ENCODE results near the gene DFFB.

Gene DFFB

DNA sequence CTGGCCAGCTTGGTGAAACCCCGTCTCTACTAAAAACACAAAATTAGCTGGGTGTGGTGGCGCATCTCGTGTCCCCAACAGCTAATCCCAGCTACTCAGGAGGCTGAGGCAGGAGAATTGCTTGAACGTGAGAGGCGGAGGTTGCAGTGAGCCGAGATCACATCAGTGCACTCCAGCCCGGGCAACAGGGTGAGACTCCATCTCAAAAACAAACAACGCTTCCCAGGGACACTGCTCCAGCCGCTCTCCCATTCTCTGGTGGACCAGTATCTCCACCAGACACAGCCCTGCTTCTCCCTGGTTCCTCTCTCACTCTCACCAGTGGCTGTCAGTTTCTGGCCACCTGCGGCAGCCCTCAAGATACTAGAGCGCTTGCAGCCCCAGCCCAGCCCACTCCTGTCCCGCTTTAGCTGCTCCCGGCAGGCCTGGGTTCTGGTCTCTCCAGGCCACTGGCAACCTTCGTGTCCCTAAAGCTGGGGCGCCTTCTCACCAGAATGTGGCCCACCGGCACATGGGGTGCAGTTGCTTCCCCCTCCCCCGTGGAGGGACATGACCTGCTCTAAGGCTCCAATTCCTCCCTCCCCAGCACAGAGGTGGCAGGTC is 40.0 kb upstream of the DFFB start:
- no peak for DNase-seq
- no peaks in the 10 kb centered on the region for H3K4me1 ChIP-seq (ENCODE audit: control insufficient read depth, insufficient read depth, low read length, poor library complexity, severe bottlenecking)
- no peak overlapping the region for H3K27ac ChIP-seq (ENCODE audit: insufficient read depth, low read length, poor library complexity, severe bottlenecking)
- H3K36me3 ChIP-seq (ENCODE audit: control insufficient read depth, insufficient read depth, low read length), result peaks cover 24% of the 10 kb centered on the region
- H3K27me3 ChIP-seq (replicated peaks; ENCODE audit: control insufficient read depth, insufficient read depth, low read length, poor library complexity, severe bottlenecking), result no peaks in the 10 kb centered on the region
- no peak overlapping the region for H3K4me3 ChIP-seq (ENCODE audit: insufficient read depth, low read depth, low read length, poor library complexity, severe bottlenecking)
- no peaks in the 10 kb centered on the region for H3K9me3 ChIP-seq (ENCODE audit: control insufficient read depth, low read length)

DNA sequence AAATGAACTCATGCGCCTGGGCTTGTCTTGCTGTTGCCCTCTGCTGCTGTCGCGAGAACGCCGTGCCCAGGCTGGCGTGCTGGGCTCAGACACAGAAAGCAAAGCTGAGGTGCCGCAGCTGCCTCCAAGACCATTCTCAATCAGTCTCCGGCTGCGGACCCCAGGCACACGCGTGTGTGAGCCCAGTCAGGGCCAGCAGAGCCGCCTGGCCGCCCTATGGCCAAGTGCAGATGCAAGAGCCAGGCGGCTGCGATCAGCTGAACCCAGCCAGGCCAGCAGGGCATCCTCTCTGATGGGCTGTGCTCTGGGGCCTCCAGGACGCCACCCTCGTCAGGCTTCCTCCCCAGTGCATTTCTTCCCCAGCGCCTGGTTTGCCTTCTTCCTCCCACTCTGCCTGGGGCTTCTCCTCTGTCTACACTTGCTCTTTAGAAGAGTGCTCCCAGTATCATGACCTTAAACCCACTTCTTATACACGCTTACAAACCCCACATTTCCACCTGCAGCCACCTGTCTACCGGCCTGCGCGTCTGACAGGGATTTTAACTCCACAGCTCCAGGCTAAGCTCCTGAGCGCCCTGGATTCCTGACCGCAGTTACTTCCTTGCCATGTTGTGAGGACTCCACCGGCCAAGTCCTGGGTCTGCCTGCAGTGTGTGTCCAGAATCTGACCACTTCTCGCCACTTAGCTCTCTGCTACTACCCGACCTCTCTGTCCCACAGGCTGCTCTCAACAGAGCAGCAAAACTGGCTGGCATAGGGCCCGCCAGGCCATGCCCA is 39.3 kb upstream of the DFFB start:
- H3K4me3 ChIP-seq (ENCODE audit: insufficient read depth, low read depth, low read length, poor library complexity, severe bottlenecking), result no peak overlapping the region
- DNase-seq, result no peak
- H3K9me3 ChIP-seq (ENCODE audit: control insufficient read depth, low read length), result no peaks in the 10 kb centered on the region
- H3K27ac ChIP-seq (ENCODE audit: insufficient read depth, low read length, poor library complexity, severe bottlenecking), result no peak overlapping the region
- H3K4me1 ChIP-seq (ENCODE audit: control insufficient read depth, insufficient read depth, low read length, poor library complexity, severe bottlenecking), result no peaks in the 10 kb centered on the region
- peaks cover 24% of the 10 kb centered on the region for H3K36me3 ChIP-seq (ENCODE audit: control insufficient read depth, insufficient read depth, low read length)
- H3K27me3 ChIP-seq (replicated peaks; ENCODE audit: control insufficient read depth, insufficient read depth, low read length, poor library complexity, severe bottlenecking), result no peaks in the 10 kb centered on the region

DNA sequence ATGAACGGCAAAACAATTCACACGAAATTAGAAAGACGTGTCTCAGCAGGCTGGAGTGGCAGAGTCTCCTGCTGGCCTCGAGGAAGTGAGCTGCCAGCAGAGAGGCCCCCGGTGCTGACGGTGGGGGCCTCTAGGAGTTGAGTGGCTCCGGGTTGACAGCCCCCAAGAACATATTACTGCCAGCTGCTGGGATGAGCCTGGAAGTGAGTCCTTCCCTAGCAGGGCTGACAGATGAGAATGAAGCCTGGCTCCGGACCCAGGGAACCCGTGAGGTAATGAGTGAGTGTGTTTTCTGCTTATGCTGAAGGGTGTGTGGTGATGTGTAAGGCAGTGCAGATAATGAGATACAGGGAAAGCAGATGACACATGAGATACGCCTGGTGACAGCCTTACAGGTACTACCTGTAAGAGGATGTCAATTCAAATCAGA is 37.5 kb upstream of the DFFB start:
- Histone ChIP-seq H3K27me3 (replicated peaks; ENCODE audit: control insufficient read depth, insufficient read depth, low read length, poor library complexity, severe bottlenecking) (no peaks in the 10 kb centered on the region), H3K36me3 (ENCODE audit: control insufficient read depth, insufficient read depth, low read length) (peaks cover 24% of the 10 kb centered on the region), H3K4me3 (ENCODE audit: insufficient read depth, low read depth, low read length, poor library complexity, severe bottlenecking) (no peak overlapping the region), H3K27ac (ENCODE audit: insufficient read depth, low read length, poor library complexity, severe bottlenecking) (no peak overlapping the region), H3K9me3 (ENCODE audit: control insufficient read depth, low read length) (no peaks in the 10 kb centered on the region), H3K4me1 (ENCODE audit: control insufficient read depth, insufficient read depth, low read length, poor library complexity, severe bottlenecking) (no peaks in the 10 kb centered on the region)
- DNase-seq, result no peak

DNA sequence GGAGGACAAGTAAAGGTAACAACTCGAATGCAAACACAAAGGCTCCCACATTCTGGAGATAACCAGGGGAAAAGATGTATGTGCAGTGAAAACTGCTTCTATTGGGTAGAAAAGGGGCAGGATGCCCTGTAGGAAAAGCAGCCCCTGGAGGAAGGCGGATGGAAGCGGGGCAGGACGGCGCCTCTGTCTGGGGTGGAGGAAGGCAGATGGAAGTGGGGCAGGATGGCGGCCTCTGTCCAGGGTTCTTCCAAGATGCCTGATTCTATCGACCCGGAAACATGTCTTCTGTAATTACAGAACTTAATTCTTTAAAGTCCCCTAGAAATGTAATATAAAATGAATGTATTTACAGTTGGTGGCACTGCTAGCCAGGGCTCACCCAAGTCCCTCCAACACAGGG is 37.0 kb upstream of the DFFB start:
- Histone ChIP-seq H3K27me3 (replicated peaks; ENCODE audit: control insufficient read depth, insufficient read depth, low read length, poor library complexity, severe bottlenecking) (no peaks in the 10 kb centered on the region), H3K27ac (ENCODE audit: insufficient read depth, low read length, poor library complexity, severe bottlenecking) (no peak overlapping the region), H3K36me3 (ENCODE audit: control insufficient read depth, insufficient read depth, low read length) (peaks cover 28% of the 10 kb centered on the region), H3K4me1 (ENCODE audit: control insufficient read depth, insufficient read depth, low read length, poor library complexity, severe bottlenecking) (no peaks in the 10 kb centered on the region), H3K4me3 (ENCODE audit: insufficient read depth, low read depth, low read length, poor library complexity, severe bottlenecking) (no peak overlapping the region), H3K9me3 (ENCODE audit: control insufficient read depth, low read length) (no peaks in the 10 kb centered on the region)
- no peak for DNase-seq

DNA sequence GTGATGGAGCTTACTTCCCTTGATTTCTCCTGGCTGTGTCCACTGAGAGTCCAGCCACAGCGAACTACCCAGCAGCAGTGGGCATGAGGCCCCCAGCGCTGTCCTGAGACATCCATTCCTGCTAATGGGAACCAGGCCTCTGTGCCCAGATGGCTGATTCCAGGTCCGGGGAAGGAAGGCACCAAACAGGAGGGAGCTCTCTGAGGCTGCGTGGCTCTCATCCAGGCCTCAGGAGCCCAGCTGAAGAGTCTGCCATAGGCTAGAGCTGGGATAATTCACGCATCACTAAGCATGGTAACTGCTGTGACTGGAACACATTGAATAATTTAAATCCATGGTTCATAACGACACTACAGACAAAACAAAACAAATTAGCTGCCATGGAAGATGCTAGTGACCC is 36.3 kb upstream of the DFFB start:
- Histone ChIP-seq H3K9me3 (ENCODE audit: control insufficient read depth, low read length) (no peaks in the 10 kb centered on the region), H3K27me3 (replicated peaks; ENCODE audit: control insufficient read depth, insufficient read depth, low read length, poor library complexity, severe bottlenecking) (no peaks in the 10 kb centered on the region), H3K4me3 (ENCODE audit: insufficient read depth, low read depth, low read length, poor library complexity, severe bottlenecking) (no peak overlapping the region), H3K4me1 (ENCODE audit: control insufficient read depth, insufficient read depth, low read length, poor library complexity, severe bottlenecking) (no peaks in the 10 kb centered on the region), H3K27ac (ENCODE audit: insufficient read depth, low read length, poor library complexity, severe bottlenecking) (no peak overlapping the region), H3K36me3 (ENCODE audit: control insufficient read depth, insufficient read depth, low read length) (peaks cover 32% of the 10 kb centered on the region)
- no peak for DNase-seq

DNA sequence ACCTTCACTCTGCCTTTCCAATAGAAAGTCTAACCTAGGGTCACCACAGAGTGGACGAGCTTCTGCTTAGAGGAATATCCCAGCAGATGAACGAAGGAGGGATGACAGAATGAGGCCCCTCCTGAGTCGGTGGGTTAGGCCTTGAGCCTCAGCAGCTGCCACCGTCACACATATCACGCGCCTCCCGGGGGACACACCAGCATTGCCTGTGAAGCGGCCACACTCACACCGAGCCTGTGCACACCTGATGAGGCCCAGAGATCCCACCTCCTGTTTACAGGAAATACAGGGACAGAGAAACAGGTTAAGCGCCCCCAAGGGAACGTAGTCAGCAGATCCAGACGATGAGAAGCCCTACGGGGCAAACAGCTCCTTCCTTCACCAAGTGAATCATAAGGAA is 35.8 kb upstream of the DFFB start:
- Histone ChIP-seq H3K27ac (ENCODE audit: insufficient read depth, low read length, poor library complexity, severe bottlenecking) (no peak overlapping the region), H3K4me1 (ENCODE audit: control insufficient read depth, insufficient read depth, low read length, poor library complexity, severe bottlenecking) (no peaks in the 10 kb centered on the region), H3K27me3 (replicated peaks; ENCODE audit: control insufficient read depth, insufficient read depth, low read length, poor library complexity, severe bottlenecking) (no peaks in the 10 kb centered on the region), H3K9me3 (ENCODE audit: control insufficient read depth, low read length) (no peaks in the 10 kb centered on the region), H3K4me3 (ENCODE audit: insufficient read depth, low read depth, low read length, poor library complexity, severe bottlenecking) (no peak overlapping the region), H3K36me3 (ENCODE audit: control insufficient read depth, insufficient read depth, low read length) (peaks cover 36% of the 10 kb centered on the region)
- no peak for DNase-seq

DNA sequence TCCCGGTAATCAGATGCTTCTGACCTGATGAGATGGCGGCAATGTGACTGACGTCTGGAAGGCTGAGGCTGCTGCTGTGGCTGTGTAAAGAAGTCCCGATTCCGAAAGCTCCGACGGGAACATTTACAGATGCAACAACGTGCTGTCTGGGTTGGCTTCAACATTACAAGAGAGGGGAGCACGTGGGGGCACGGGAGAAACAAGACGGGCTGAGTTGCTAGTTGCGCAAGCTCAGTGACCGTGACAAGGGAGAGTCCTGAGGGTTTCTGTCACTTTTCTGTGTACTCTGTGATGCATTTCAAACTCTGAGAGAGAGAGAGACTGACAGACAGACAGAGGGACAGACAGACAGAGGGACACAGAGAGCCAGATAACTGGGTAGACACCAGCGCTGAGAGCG is 35.4 kb upstream of the DFFB start:
- Histone ChIP-seq H3K9me3 (ENCODE audit: control insufficient read depth, low read length) (no peaks in the 10 kb centered on the region), H3K4me3 (ENCODE audit: insufficient read depth, low read depth, low read length, poor library complexity, severe bottlenecking) (no peak overlapping the region), H3K4me1 (ENCODE audit: control insufficient read depth, insufficient read depth, low read length, poor library complexity, severe bottlenecking) (no peaks in the 10 kb centered on the region), H3K27ac (ENCODE audit: insufficient read depth, low read length, poor library complexity, severe bottlenecking) (no peak overlapping the region), H3K27me3 (replicated peaks; ENCODE audit: control insufficient read depth, insufficient read depth, low read length, poor library complexity, severe bottlenecking) (no peaks in the 10 kb centered on the region), H3K36me3 (ENCODE audit: control insufficient read depth, insufficient read depth, low read length) (peaks cover 39% of the 10 kb centered on the region)
- no peak for DNase-seq

DNA sequence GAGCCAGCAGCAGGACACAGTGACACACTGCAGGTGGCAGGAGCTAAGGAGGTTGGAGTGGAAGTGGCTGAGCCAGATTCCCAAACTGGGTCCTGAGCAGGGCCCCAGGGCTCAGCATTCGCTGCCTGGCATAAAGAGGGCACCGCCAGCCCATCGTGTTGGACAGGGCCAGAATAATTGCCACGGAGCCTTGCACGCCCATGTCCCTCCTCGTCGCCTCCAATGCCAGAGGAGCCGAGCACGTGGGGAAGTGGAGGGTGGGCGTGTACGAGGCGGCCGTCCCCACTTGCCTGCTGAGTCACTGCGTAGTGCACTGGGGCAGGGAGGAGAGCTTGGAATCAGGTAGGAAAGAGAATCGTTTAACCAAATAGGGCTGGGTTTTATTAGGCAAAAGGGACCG is 34.9 kb upstream of the DFFB start:
- Histone ChIP-seq H3K4me1 (ENCODE audit: control insufficient read depth, insufficient read depth, low read length, poor library complexity, severe bottlenecking) (no peaks in the 10 kb centered on the region), H3K27me3 (replicated peaks; ENCODE audit: control insufficient read depth, insufficient read depth, low read length, poor library complexity, severe bottlenecking) (no peaks in the 10 kb centered on the region), H3K9me3 (ENCODE audit: control insufficient read depth, low read length) (no peaks in the 10 kb centered on the region), H3K4me3 (ENCODE audit: insufficient read depth, low read depth, low read length, poor library complexity, severe bottlenecking) (no peak overlapping the region), H3K36me3 (ENCODE audit: control insufficient read depth, insufficient read depth, low read length) (peaks cover 44% of the 10 kb centered on the region), H3K27ac (ENCODE audit: insufficient read depth, low read length, poor library complexity, severe bottlenecking) (no peak overlapping the region)
- DNase-seq, result no peak

DNA sequence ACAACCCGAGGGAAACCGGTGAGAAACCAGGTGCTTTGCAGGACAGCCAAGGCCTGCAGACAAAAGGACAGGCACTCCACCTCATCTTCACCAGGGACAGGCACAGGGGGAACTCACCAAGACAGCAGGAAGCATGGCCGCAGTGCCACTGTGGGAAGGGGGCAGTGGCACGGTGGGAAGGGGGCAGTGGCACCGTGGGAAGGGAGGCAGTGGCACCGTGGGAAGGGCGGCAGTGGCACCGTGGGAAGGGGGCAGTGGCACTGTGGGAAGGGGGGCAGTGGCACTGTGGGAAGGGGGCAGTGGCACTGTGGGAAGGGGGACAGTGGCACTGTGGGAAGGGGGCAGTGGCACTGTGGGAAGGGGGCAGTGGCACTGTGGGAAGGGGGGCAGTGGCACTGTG is 32.6 kb upstream of the DFFB start:
- DNase-seq, result no peak
- Histone ChIP-seq H3K4me3 (ENCODE audit: insufficient read depth, low read depth, low read length, poor library complexity, severe bottlenecking) (no peak overlapping the region), H3K4me1 (ENCODE audit: control insufficient read depth, insufficient read depth, low read length, poor library complexity, severe bottlenecking) (no peaks in the 10 kb centered on the region), H3K36me3 (ENCODE audit: control insufficient read depth, insufficient read depth, low read length) (peaks cover 58% of the 10 kb centered on the region), H3K9me3 (ENCODE audit: control insufficient read depth, low read length) (no peaks in the 10 kb centered on the region), H3K27ac (ENCODE audit: insufficient read depth, low read length, poor library complexity, severe bottlenecking) (no peak overlapping the region), H3K27me3 (replicated peaks; ENCODE audit: control insufficient read depth, insufficient read depth, low read length, poor library complexity, severe bottlenecking) (no peaks in the 10 kb centered on the region)

DNA sequence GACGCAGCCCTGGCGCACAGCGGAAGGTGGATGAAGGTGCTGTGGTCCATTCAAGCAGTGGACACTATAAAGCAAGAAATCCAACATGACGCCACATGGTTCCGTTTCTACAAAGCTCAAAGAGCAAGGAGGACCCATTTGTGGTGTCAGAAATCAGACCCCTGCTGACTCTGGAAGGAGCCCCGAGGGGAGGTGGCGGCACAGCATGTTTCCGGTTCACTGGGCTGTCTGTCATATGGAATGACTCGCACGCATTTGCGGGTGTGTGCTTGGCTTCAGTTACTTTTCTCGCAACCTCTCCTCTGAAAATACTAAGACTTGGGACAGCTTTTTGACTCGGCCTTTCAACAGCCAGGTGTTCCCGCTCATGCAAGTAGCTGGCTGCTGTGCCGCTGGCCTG is 31.9 kb upstream of the DFFB start:
- Histone ChIP-seq H3K36me3 (ENCODE audit: control insufficient read depth, insufficient read depth, low read length) (peaks cover 58% of the 10 kb centered on the region), H3K9me3 (ENCODE audit: control insufficient read depth, low read length) (no peaks in the 10 kb centered on the region), H3K4me1 (ENCODE audit: control insufficient read depth, insufficient read depth, low read length, poor library complexity, severe bottlenecking) (no peaks in the 10 kb centered on the region), H3K4me3 (ENCODE audit: insufficient read depth, low read depth, low read length, poor library complexity, severe bottlenecking) (no peak overlapping the region), H3K27me3 (replicated peaks; ENCODE audit: control insufficient read depth, insufficient read depth, low read length, poor library complexity, severe bottlenecking) (no peaks in the 10 kb centered on the region), H3K27ac (ENCODE audit: insufficient read depth, low read length, poor library complexity, severe bottlenecking) (no peak overlapping the region)
- DNase-seq, result no peak
